HG03520 (cell line): ENCODE results near the gene SLC25A27.

Experiments
- ATAC-seq: cut with Tn5 transposase; IDR thresholded peaks from one replicate; pipeline ENCODE4 v1.9.1; 2021; ENCODE audit warnings: mild to moderate bottlenecking, moderate library complexity; ENCODE audit not compliant: unreplicated experiment

SLC25A27 gene

GRCh38 chr6:46648869-46649492, 3.8 kb upstream of the SLC25A27 start:
- ATAC-seq = no peak

- no peak for ATAC-seq
These were observed 1.8 kb upstream of the SLC25A27 start for GRCh38 chr6:46651006-46651405.

GRCh38 chr6:46651816-46652215, 959 bp upstream of the SLC25A27 start:
- no peak for ATAC-seq

- no peak for ATAC-seq
These were observed 558 bp upstream of the SLC25A27 start for GRCh38 chr6:46652232-46652602.

GRCh38 chr6:46653439-46654195, 842 bp downstream of the SLC25A27 start:
- no peak for ATAC-seq

GRCh38 chr6:46655803-46656202, 3.0 kb downstream of the SLC25A27 start:
- no peak for ATAC-seq

- ATAC-seq = no peak
These were observed 4.9 kb downstream of the SLC25A27 start for GRCh38 chr6:46657642-46658041.

- no peak for ATAC-seq
These were observed 8.7 kb downstream of the SLC25A27 start for GRCh38 chr6:46661483-46661882.

- no peak for ATAC-seq
These were observed 14.6 kb downstream of the SLC25A27 start for GRCh38 chr6:46667377-46667776.

- no peak for ATAC-seq
These were observed 21.6 kb downstream of the SLC25A27 start for GRCh38 chr6:46674410-46674809.

GRCh38 chr6:46676604-46677313, 24.0 kb downstream of the SLC25A27 start:
- no peak for ATAC-seq

GRCh38 chr6:46677314-46677654, 24.5 kb downstream of the SLC25A27 start:
- no peak for ATAC-seq

GRCh38 chr6:46684771-46685170, 32.0 kb downstream of the SLC25A27 start:
- no peak for ATAC-seq

- no peak for ATAC-seq
These were observed 34.9 kb downstream of the SLC25A27 start, which contains the start of gene TDRD6 for GRCh38 chr6:46687619-46688097. TDRD6 (plus strand) TSS chr6:46687885; CDS start chr6:46688129, 244 bp downstream.

- no peak for ATAC-seq
These were observed 35.6 kb downstream of the SLC25A27 start for GRCh38 chr6:46688117-46688965.

- ATAC-seq = no peak
These were observed 36.2 kb downstream of the SLC25A27 start for GRCh38 chr6:46688966-46689335.

GRCh38 chr6:46689657-46690056, 36.9 kb downstream of the SLC25A27 start:
- no peak for ATAC-seq

GRCh38 chr6:46690141-46690755, 37.5 kb downstream of the SLC25A27 start:
- no peak for ATAC-seq

GRCh38 chr6:46690911-46691451, 38.2 kb downstream of the SLC25A27 start:
- ATAC-seq = no peak

GRCh38 chr6:46699970-46700369, 47.2 kb downstream of the SLC25A27 start:
- ATAC-seq = no peak
